SK-N-MC (cell line): Measurements from ENCODE around the gene VOPP1.

Experiments
- DNase-seq: peaks from one replicate; pipeline ENCODE4 v3.0.0-alpha.2; 2011; ENCODE audit warnings: low read depth, low spot score
- H3K27ac ChIP-seq: fragments of 200-600 bp; sonication (generic); 2 replicates; pipeline ENCODE4 v1.5.1; 2016; ENCODE audit warnings: mixed run types
- H3K36me3 ChIP-seq: fragments of 200-600 bp; sonication (generic); 2 replicates; pipeline ENCODE4 v1.6.1; 2017; ENCODE audit warnings: antibody characterized with exemption, low read length, mixed read lengths; ENCODE audit not compliant: insufficient read depth
- H3K4me3 ChIP-seq: fragments of 200-600 bp; sonication (generic); 2 replicates; pipeline ENCODE4 v1.5.1; 2016
- H3K9ac ChIP-seq: fragments of 200-600 bp; sonication (generic); 2 replicates; pipeline ENCODE4 v1.8.0; 2017; ENCODE audit warnings: mixed run types, mixed read lengths; ENCODE audit not compliant: insufficient read length
- H3K9me3 ChIP-seq: fragments of 200-600 bp; sonication (generic); 2 replicates; pipeline ENCODE4 v1.6.1; 2017; ENCODE audit warnings: low read depth, mild to moderate bottlenecking, antibody characterized with exemption, low read length, moderate library complexity, mixed read lengths
- EZH2 ChIP-seq: fragments of 200-600 bp; sonication (generic); IDR thresholded peaks from one replicate; pipeline ENCODE4 v1.6.1; 2017; ENCODE audit warnings: antibody characterized with exemption
- FOXP2 ChIP-seq: optimal IDR thresholded peaks from 2 replicates; pipeline ENCODE3; 2011; ENCODE audit warnings: mild to moderate bottlenecking, moderate library complexity; ENCODE audit not compliant: insufficient read depth; ENCODE audit errors: extremely low read length, control extremely low read depth
- POLR2AphosphoS5 ChIP-seq: IDR thresholded peaks from 2 replicates; pipeline ENCODE4 v1.6.1; 2012; ENCODE audit warnings: mild to moderate bottlenecking, low read depth, low read length, borderline replicate concordance

The VOPP1 gene

GRCh38 chr7:55488216-55488615, 84.1 kb downstream of the VOPP1 start:
- no peak overlapping the region for H3K27ac ChIP-seq
- TF ChIP-seq EZH2 (no peak), POLR2AphosphoS5 (no peak)
- no peak overlapping the region for H3K4me3 ChIP-seq
- DNase-seq: no peak
- peaks cover 6% of the 10 kb centered on the region; the same call in 1 of the 2 replicates for H3K36me3 ChIP-seq
- H3K9ac ChIP-seq: no peak overlapping the region
- H3K9me3 ChIP-seq: no peaks in the 10 kb centered on the region

GRCh38 chr7:55486991-55487390, 85.3 kb downstream of the VOPP1 start:
- Histone ChIP-seq H3K4me3 (no peak overlapping the region), H3K9me3 (no peaks in the 10 kb centered on the region), H3K27ac (no peak overlapping the region), H3K9ac (no peak overlapping the region), H3K36me3 (peaks cover 6% of the 10 kb centered on the region; the same call in 1 of the 2 replicates)
- TF ChIP-seq EZH2 (no peak), POLR2AphosphoS5 (no peak), FOXP2 (no peak)
- no peak for DNase-seq

DNA sequence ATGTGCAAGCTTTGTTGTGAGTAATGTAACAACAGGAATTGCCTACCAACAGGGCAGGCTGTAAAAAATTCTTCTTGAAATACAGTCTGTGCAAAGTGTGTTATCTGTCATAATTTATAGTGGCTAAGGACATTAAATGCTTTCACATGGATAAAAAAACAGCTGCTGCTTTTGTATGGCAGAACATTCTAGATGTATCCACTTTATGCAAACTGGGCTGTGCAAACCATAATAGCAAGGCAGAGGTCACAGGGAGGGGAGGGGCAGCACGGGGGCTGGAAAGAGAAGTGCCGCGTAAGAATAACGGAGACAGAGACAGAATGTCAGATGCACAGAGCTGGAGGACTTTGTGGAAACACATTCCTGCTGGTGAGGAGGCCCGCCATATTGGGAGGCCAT, 86.1 kb downstream of the VOPP1 start:
- peaks cover 6% of the 10 kb centered on the region; the same call in 1 of the 2 replicates for H3K36me3 ChIP-seq
- DNase-seq: no peak
- H3K9ac ChIP-seq: no peak overlapping the region
- H3K27ac ChIP-seq: no peak overlapping the region
- H3K4me3 ChIP-seq: no peak overlapping the region
- no peaks in the 10 kb centered on the region for H3K9me3 ChIP-seq
- TF ChIP-seq EZH2 (no peak), POLR2AphosphoS5 (no peak), FOXP2 (no peak)

GRCh38 chr7:55485501-55486191, 86.7 kb downstream of the VOPP1 start:
- Histone ChIP-seq H3K27ac (no peak overlapping the region), H3K36me3 (peaks cover 6% of the 10 kb centered on the region; the same call in 1 of the 2 replicates), H3K4me3 (no peak overlapping the region), H3K9ac (no peak overlapping the region), H3K9me3 (no peaks in the 10 kb centered on the region)
- DNase-seq: no peak
- TF ChIP-seq EZH2: no peak
- no peak for TF ChIP-seq POLR2AphosphoS5
- no peak for TF ChIP-seq FOXP2

DNA sequence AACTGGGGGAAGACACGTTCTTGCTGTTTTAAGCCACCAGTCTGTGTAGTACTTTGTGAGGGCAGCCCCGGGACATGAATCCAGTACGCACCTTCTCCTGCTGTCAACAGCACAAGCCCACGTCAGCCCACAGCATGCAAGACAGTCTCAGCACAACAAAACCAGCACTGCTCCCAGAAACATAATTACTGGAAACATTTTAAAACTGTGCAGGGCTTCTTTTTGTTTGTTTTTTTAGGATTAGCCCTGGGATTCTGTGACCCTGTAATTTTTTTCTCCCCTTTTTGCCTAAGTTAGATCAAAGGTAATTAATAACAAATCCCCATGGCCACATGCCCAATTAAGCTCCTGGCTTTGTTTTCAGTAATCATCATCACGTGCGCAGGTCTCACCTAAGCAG, 87.5 kb downstream of the VOPP1 start:
- Histone ChIP-seq H3K36me3 (peaks cover 6% of the 10 kb centered on the region; the same call in 1 of the 2 replicates), H3K9ac (no peak overlapping the region), H3K9me3 (no peaks in the 10 kb centered on the region), H3K27ac (no peak overlapping the region), H3K4me3 (no peak overlapping the region)
- no peak for DNase-seq
- TF ChIP-seq POLR2AphosphoS5 (no peak), EZH2 (no peak), FOXP2 (no peak)

GRCh38 chr7:55484241-55484640, 88.1 kb downstream of the VOPP1 start:
- peaks cover 2% of the 10 kb centered on the region; the same call in 1 of the 2 replicates for H3K36me3 ChIP-seq
- DNase-seq: no peak
- H3K9ac ChIP-seq: no peak overlapping the region
- H3K27ac ChIP-seq: no peak overlapping the region
- no peaks in the 10 kb centered on the region for H3K9me3 ChIP-seq
- H3K4me3 ChIP-seq: no peak overlapping the region
- no peak for TF ChIP-seq FOXP2
- no peak for TF ChIP-seq POLR2AphosphoS5
- no peak for TF ChIP-seq EZH2

DNA sequence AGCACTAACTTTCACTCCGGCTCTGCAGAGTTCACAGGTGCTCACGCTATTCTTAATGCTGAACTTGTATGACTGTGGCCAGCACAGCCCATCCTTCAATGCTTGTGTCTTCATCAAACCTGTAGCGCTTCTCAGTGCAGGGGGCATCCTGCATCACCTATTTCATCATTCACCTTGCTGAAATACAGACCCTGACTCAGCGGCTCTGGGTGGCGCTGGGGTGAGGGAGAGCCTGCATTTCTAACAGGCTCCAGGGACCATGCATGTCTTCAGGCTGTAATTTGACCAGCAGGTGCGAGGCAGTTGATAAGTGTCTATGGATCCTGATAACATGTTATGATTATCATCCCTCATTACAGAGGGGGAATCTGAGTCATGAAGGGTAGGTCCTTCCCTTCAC, 89.3 kb downstream of the VOPP1 start:
- no peak overlapping the region for H3K27ac ChIP-seq
- DNase-seq: no peak
- no peaks in the 10 kb centered on the region for H3K36me3 ChIP-seq
- no peak overlapping the region for H3K9ac ChIP-seq
- H3K9me3 ChIP-seq: no peaks in the 10 kb centered on the region
- H3K4me3 ChIP-seq: no peak overlapping the region
- no peak for TF ChIP-seq EZH2

- TF ChIP-seq FOXP2 (no peak), POLR2AphosphoS5 (no peak), EZH2 (no peak)
- Histone ChIP-seq H3K36me3 (no peaks in the 10 kb centered on the region), H3K9ac (no peak overlapping the region), H3K4me3 (no peak overlapping the region), H3K9me3 (no peaks in the 10 kb centered on the region), H3K27ac (no peak overlapping the region)
- no peak for DNase-seq
These were observed 91.1 kb downstream of the VOPP1 start for GRCh38 chr7:55481155-55481554.

DNA sequence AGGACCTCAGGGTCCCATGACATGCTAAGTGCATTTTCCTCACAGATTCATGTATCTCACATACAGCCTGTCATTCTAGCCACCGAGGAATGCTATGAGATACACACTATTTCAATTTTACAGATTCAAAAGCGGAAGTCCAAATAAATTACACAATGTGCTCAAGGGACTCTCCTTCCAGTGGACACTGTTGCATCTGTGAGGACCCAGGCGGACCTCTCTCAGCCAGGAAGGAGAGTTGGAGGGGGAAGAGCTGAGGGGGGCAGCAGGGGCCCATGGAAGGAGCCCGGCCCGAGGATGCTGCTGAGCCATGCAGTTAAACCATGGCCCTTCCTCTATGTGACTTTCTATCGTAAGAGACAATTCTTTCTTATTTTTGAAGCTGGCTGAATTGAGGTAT, 93.6 kb downstream of the VOPP1 start:
- no peak for DNase-seq
- H3K36me3 ChIP-seq: no peaks in the 10 kb centered on the region
- H3K4me3 ChIP-seq: no peak overlapping the region
- H3K27ac ChIP-seq: no peak overlapping the region
- H3K9me3 ChIP-seq: no peaks in the 10 kb centered on the region
- H3K9ac ChIP-seq: no peak overlapping the region
- TF ChIP-seq EZH2 (no peak), POLR2AphosphoS5 (no peak), FOXP2 (no peak)
